Thymus (tissue), 11 donors: ENCODE data around the gene DNAJC22. TPM values are rescaled to one million over a fixed set of nuclear protein-coding genes. Genes with fewer than 3 reads are reported as not detected.

ENCODE experiments used
- DNase-seq, 9 donors: peaks; one replicate each; pipeline ENCODE4 v3.0.0-alpha.2; 2013; ENCODE audit warnings: low spot score in 9 of 9, low read depth in 6 of 9, missing footprints in 1 of 9
- H3K27ac ChIP-seq, 2 donors: one replicate each; pipeline ENCODE4 v1.5.1; 2013; ENCODE audit warnings: control low read depth in 1 of 2, low read depth in 1 of 2, low read length in 1 of 2, mild to moderate bottlenecking in 1 of 2, moderate library complexity in 1 of 2
- H3K27me3 ChIP-seq, 2 donors: one replicate each; pipeline ENCODE4 v1.5.1; 2013; ENCODE audit warnings: low read length in 1 of 2; ENCODE audit not compliant: control insufficient read depth in 2 of 2, insufficient read depth in 1 of 2
- H3K36me3 ChIP-seq, 2 donors: one replicate each; pipeline ENCODE4 v1.5.1; 2013; ENCODE audit warnings: low read length in 1 of 2, mild to moderate bottlenecking in 1 of 2, moderate library complexity in 1 of 2; ENCODE audit not compliant: control insufficient read depth in 2 of 2, insufficient read depth in 2 of 2
- H3K4me1 ChIP-seq, 2 donors: one replicate each; pipeline ENCODE4 v1.5.1; 2013; ENCODE audit warnings: low read length in 2 of 2; ENCODE audit not compliant: control insufficient read depth in 2 of 2, insufficient read depth in 2 of 2
- H3K4me3 ChIP-seq, 2 donors: one replicate each; pipeline ENCODE4 v1.5.1; 2013; ENCODE audit warnings: low read length in 2 of 2, control low read depth in 1 of 2, mild to moderate bottlenecking in 1 of 2
- H3K9me3 ChIP-seq, 2 donors: one replicate each; pipeline ENCODE4 v1.5.1; 2013; ENCODE audit warnings: low read length in 1 of 2, mild to moderate bottlenecking in 1 of 2; ENCODE audit not compliant: control insufficient read depth in 2 of 2, insufficient read depth in 1 of 2
- WGBS: extraction: QIAGEN DNeasy Blood & Tissue Kit; methylation state at CpG from one replicate; pipeline ENCODE4 v1.1.7; 2013; 5-methylcytosine and 5-hydroxymethylcytosine counted together
- polyA plus RNA-seq: library from polyadenylated mRNA; stranded (reverse); fragments of 200-250 nt; gene quantifications from one replicate; pipeline ENCODE4 v1.2.3, GENCODE V29; 2013
- total RNA-seq: library from RNA; stranded (reverse); fragments of 120-200 nt; gene quantifications from one replicate; pipeline ENCODE4 v1.2.4, GENCODE V29; 2013
- donor health status: healthy.

The DNAJC22 gene
- total and polyA plus RNA-seq, 2 donors: 0.09 to 0.27 TPM

GRCh38 chr12:49348781-49349180 lies 2.1 kb downstream of the DNAJC22 start:
- H3K9me3 ChIP-seq: peaks cover 0 to 1% of the 10 kb centered on the region in 2 donors
- no peaks in the 10 kb centered on the region for H3K36me3 ChIP-seq
- WGBS: 97% methylated on average over 5 of the region's 5 CpGs
- H3K27ac ChIP-seq: no peak overlapping the region
- H3K27me3 ChIP-seq: peaks cover 59 to 90% of the 10 kb centered on the region in 2 donors
- no peak for DNase-seq
- peaks cover 13 to 34% of the 10 kb centered on the region in 2 donors for H3K4me1 ChIP-seq
- H3K4me3 ChIP-seq: no peak overlapping the region

- Histone ChIP-seq H3K4me3 (no peak overlapping the region), H3K4me1 (peaks cover 13 to 31% of the 10 kb centered on the region in 2 donors), H3K27me3 (peaks cover 54 to 89% of the 10 kb centered on the region in 2 donors), H3K36me3 (no peaks in the 10 kb centered on the region), H3K9me3 (peaks cover 0 to 1% of the 10 kb centered on the region in 2 donors), H3K27ac (no peak overlapping the region)
- DNase-seq: no peak
- WGBS: 97% methylated on average over 11 of the region's 11 CpGs
Measured at GRCh38 chr12:49349266-49349665, 2.6 kb downstream of the DNAJC22 start.

GRCh38 chr12:49352351-49352750 lies 5.7 kb downstream of the DNAJC22 start:
- no peak for DNase-seq
- Histone ChIP-seq H3K27me3 (peaks cover 27 to 73% of the 10 kb centered on the region in 2 donors), H3K9me3 (no peaks in the 10 kb centered on the region), H3K36me3 (no peaks in the 10 kb centered on the region), H3K4me1 (peaks cover 2 to 7% of the 10 kb centered on the region in 2 donors), H3K27ac (no peak overlapping the region), H3K4me3 (no peak overlapping the region)
- 95% methylated on average over 2 of the region's 2 CpGs for WGBS

- peaks cover 5 to 43% of the 10 kb centered on the region in 2 donors for H3K27me3 ChIP-seq
- H3K4me1 ChIP-seq: peaks cover 0 to 6% of the 10 kb centered on the region in 2 donors
- H3K27ac ChIP-seq: no peak overlapping the region
- no peak overlapping the region for H3K4me3 ChIP-seq
- no peaks in the 10 kb centered on the region for H3K36me3 ChIP-seq
- DNase-seq: no peak
- 97% methylated on average over 10 of the region's 10 CpGs for WGBS
- no peaks in the 10 kb centered on the region for H3K9me3 ChIP-seq
Measured at GRCh38 chr12:49355913-49356312, 9.2 kb downstream of the DNAJC22 start.

GRCh38 chr12:49357103-49357678 lies 10.5 kb downstream of the DNAJC22 start:
- no peaks in the 10 kb centered on the region for H3K9me3 ChIP-seq
- peaks cover 0 to 6% of the 10 kb centered on the region in 2 donors for H3K4me1 ChIP-seq
- peak in 1 of 9 donors; percentile 27 for DNase-seq
- no peaks in the 10 kb centered on the region for H3K36me3 ChIP-seq
- peaks cover 2 to 32% of the 10 kb centered on the region in 2 donors for H3K27me3 ChIP-seq
- WGBS: 20% methylated on average over 3 of the region's 3 CpGs
- no peak overlapping the region for H3K4me3 ChIP-seq
- no peak overlapping the region for H3K27ac ChIP-seq

GRCh38 chr12:49358483-49359141 lies 11.9 kb downstream of the DNAJC22 start:
- H3K4me3 ChIP-seq: no peak overlapping the region
- peak; percentile 40 to 90 (median 73) for DNase-seq
- peaks cover 2 to 20% of the 10 kb centered on the region in 2 donors for H3K27me3 ChIP-seq
- 28% methylated on average over 7 of the region's 7 CpGs for WGBS
- H3K27ac ChIP-seq: no peak overlapping the region
- no peaks in the 10 kb centered on the region for H3K9me3 ChIP-seq
- H3K4me1 ChIP-seq: peaks cover 0 to 6% of the 10 kb centered on the region in 2 donors
- H3K36me3 ChIP-seq: no peaks in the 10 kb centered on the region

- Histone ChIP-seq H3K36me3 (no peaks in the 10 kb centered on the region), H3K27ac (no peak overlapping the region), H3K27me3 (peaks cover 2 to 15% of the 10 kb centered on the region in 2 donors), H3K4me1 (peaks cover 0 to 6% of the 10 kb centered on the region in 2 donors), H3K9me3 (no peaks in the 10 kb centered on the region), H3K4me3 (no peak overlapping the region)
- whole genome bisulfite sequencing: 96% methylated on average over 7 of the region's 7 CpGs
- DNase-seq: no peak
Measured at GRCh38 chr12:49359671-49360070, 13.0 kb downstream of the DNAJC22 start.

GRCh38 chr12:49362077-49362476 lies 15.4 kb downstream of the DNAJC22 start:
- Histone ChIP-seq H3K27ac (no peak overlapping the region), H3K36me3 (no peaks in the 10 kb centered on the region), H3K4me3 (no peak overlapping the region), H3K27me3 (peaks cover under 1 to 2% of the 10 kb centered on the region in 2 donors), H3K9me3 (no peaks in the 10 kb centered on the region), H3K4me1 (peaks cover 0 to 16% of the 10 kb centered on the region in 2 donors)
- 98% methylated on average over 1 of the region's 1 CpG for WGBS
- no peak for DNase-seq

GRCh38 chr12:49364989-49365388 lies 18.3 kb downstream of the DNAJC22 start:
- DNase-seq: no peak
- H3K4me1 ChIP-seq: peaks cover 4 to 19% of the 10 kb centered on the region in 2 donors
- H3K27me3 ChIP-seq: no peaks in the 10 kb centered on the region
- WGBS: 96% methylated on average over 1 of the region's 1 CpG
- no peak overlapping the region for H3K4me3 ChIP-seq
- H3K36me3 ChIP-seq: no peaks in the 10 kb centered on the region
- H3K9me3 ChIP-seq: no peaks in the 10 kb centered on the region
- no peak overlapping the region for H3K27ac ChIP-seq
